ENCODE results near the gene CPLANE2.

CPLANE2 gene

GRCh38 chr1:16184557-16185303 is 52.3 kb downstream of the CPLANE2 start:
- Mint-ChIP-seq H3K4me1 (ENCODE audit: low read depth) (peaks cover 4% of the 10 kb centered on the region), H3K27me3 (peaks cover 9% of the 10 kb centered on the region), H3K36me3 (ENCODE audit: low read depth) (no peaks in the 10 kb centered on the region), H3K4me3 (no peak overlapping the region), H3K27ac (no peak overlapping the region), H3K9me3 (no peaks in the 10 kb centered on the region)
- no peak for DNase-seq

GRCh38 chr1:16183765-16184556 is 53.0 kb downstream of the CPLANE2 start:
- H3K9me3 Mint-ChIP-seq = no peaks in the 10 kb centered on the region
- H3K4me3 Mint-ChIP-seq = no peak overlapping the region
- H3K27me3 Mint-ChIP-seq = peaks cover 6% of the 10 kb centered on the region
- DNase-seq = no peak
- H3K27ac Mint-ChIP-seq = no peak overlapping the region
- H3K36me3 Mint-ChIP-seq (ENCODE audit: low read depth) = no peaks in the 10 kb centered on the region
- peaks cover 4% of the 10 kb centered on the region for H3K4me1 Mint-ChIP-seq (ENCODE audit: low read depth)

- no peaks in the 10 kb centered on the region for H3K36me3 Mint-ChIP-seq (ENCODE audit: low read depth)
- H3K4me1 Mint-ChIP-seq (ENCODE audit: low read depth) = peaks cover 4% of the 10 kb centered on the region
- H3K9me3 Mint-ChIP-seq = no peaks in the 10 kb centered on the region
- H3K27ac Mint-ChIP-seq = no peak overlapping the region
- no peak overlapping the region for H3K4me3 Mint-ChIP-seq
- DNase-seq = no peak
- no peaks in the 10 kb centered on the region for H3K27me3 Mint-ChIP-seq
Observed at GRCh38 chr1:16183179-16183578, 53.8 kb downstream of the CPLANE2 start.

GRCh38 chr1:16181887-16182719 is 54.9 kb downstream of the CPLANE2 start:
- H3K4me1 Mint-ChIP-seq (ENCODE audit: low read depth) = no peaks in the 10 kb centered on the region
- no peak overlapping the region for H3K4me3 Mint-ChIP-seq
- H3K9me3 Mint-ChIP-seq = no peaks in the 10 kb centered on the region
- no peak overlapping the region for H3K27ac Mint-ChIP-seq
- no peak for DNase-seq
- no peaks in the 10 kb centered on the region for H3K27me3 Mint-ChIP-seq
- no peaks in the 10 kb centered on the region for H3K36me3 Mint-ChIP-seq (ENCODE audit: low read depth)

Measured in activated T-cell treated with anti-CD3 and anti-CD28 coated beads, Interleukin-2, amount 50 U/mL, for 24 hours (primary cell).